HUES48 (cell line): ENCODE measurements around the gene SGIP1.
"Not testable (repeated sequence)": the region's sequence is repeated elsewhere in the genome, so short reads cannot be mapped to it uniquely, and the experiment has no call there.

Experiments
- H3K27ac ChIP-seq: one replicate; pipeline ENCODE4 v1.7.0; 2013; ENCODE audit warnings: low read depth, low read length, inconsistent platforms
- H3K27me3 ChIP-seq: 2 replicates; pipeline ENCODE4 v1.6.1; 2013; ENCODE audit warnings: mild to moderate bottlenecking, low read length; ENCODE audit not compliant: control insufficient read depth, insufficient read depth
- H3K36me3 ChIP-seq: 2 replicates; pipeline ENCODE4 v1.6.1; 2013; ENCODE audit warnings: low read length; ENCODE audit not compliant: control insufficient read depth, insufficient read depth
- H3K4me1 ChIP-seq: 2 replicates; pipeline ENCODE4 v1.6.1; 2013; ENCODE audit warnings: mild to moderate bottlenecking, low read length; ENCODE audit not compliant: control insufficient read depth, insufficient read depth
- H3K4me3 ChIP-seq: 2 replicates; pipeline ENCODE4 v1.5.1; 2013; ENCODE audit warnings: mild to moderate bottlenecking, low read depth, low read length
- H3K9ac ChIP-seq: 2 replicates; pipeline ENCODE4 v1.6.1; 2013; ENCODE audit warnings: mild to moderate bottlenecking, low read depth, low read length, moderate library complexity
- H3K9me3 ChIP-seq: 2 replicates; pipeline ENCODE4 v1.6.1; 2013; ENCODE audit warnings: low read length; ENCODE audit not compliant: control insufficient read depth, insufficient read depth

Gene SGIP1

DNA sequence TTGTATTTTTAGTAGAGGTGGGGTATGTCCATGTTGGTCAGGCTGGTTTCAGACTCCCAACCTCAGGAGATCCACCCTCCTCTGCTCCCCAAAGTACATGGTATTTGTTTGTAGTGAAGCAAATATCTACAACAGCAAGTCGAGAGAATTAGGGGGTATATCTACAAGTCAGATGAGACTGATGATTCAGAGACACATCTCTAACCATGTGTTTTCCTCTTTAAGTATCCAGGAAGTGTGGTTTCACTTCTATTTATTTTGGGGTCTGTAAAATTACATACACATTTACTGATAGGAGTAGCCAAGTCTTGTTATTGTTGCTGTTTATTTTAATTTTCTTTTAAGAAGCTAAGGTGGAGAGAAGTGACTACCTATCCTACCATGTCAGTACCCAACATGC, 44.9 kb downstream of the SGIP1 start:
- no peak overlapping the region for H3K9ac ChIP-seq
- H3K36me3 ChIP-seq = no peaks in the 10 kb centered on the region
- H3K9me3 ChIP-seq = no peaks in the 10 kb centered on the region
- no peak overlapping the region for H3K27ac ChIP-seq
- H3K4me1 ChIP-seq = no peaks in the 10 kb centered on the region
- H3K4me3 ChIP-seq = no peak overlapping the region
- H3K27me3 ChIP-seq = no peaks in the 10 kb centered on the region

DNA sequence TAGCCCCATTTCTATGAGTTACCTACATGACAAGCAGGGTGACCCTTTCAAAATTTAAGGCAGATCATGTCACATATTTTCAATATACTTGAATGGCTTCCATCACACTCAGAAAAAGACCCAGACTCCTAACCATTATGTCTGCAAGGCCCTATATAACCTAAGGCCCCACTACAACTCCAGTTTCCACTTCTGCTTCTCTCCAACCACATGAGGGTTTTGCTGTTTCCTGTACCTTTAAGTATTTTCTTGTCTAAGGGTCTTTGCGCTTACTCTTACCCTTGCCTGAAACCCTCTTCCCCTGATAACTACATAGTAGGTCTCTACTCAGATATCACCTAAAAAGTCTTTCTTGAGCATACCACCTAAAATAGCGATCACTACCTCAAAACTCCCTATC, 46.1 kb downstream of the SGIP1 start:
- H3K9ac ChIP-seq = no peak overlapping the region
- no peak overlapping the region for H3K27ac ChIP-seq
- H3K36me3 ChIP-seq = no peaks in the 10 kb centered on the region
- no peaks in the 10 kb centered on the region for H3K9me3 ChIP-seq
- no peaks in the 10 kb centered on the region for H3K4me1 ChIP-seq
- H3K4me3 ChIP-seq = no peak overlapping the region
- H3K27me3 ChIP-seq = no peaks in the 10 kb centered on the region

DNA sequence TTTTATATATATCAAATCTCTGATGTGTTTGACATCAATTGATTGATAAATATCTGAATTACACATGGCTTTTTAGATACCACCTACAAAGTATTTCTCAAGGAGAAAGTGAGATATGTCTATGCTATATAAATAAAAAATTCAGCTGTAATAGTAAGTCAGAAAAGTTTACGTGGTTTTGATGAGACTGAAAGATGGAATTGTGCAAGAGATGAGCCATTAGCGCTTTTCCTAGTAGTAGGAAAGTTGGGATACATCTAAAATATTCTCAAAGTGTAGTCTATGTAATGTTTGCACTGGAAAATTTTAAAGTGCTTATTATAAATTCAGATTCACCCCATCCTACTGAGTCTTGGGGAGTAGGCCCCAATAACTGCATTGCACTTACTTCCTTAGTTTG, 49.1 kb downstream of the SGIP1 start:
- no peaks in the 10 kb centered on the region for H3K4me1 ChIP-seq
- no peak overlapping the region for H3K27ac ChIP-seq
- H3K9me3 ChIP-seq = no peaks in the 10 kb centered on the region
- no peak overlapping the region for H3K9ac ChIP-seq
- H3K27me3 ChIP-seq = no peaks in the 10 kb centered on the region
- H3K36me3 ChIP-seq = no peaks in the 10 kb centered on the region
- no peak overlapping the region for H3K4me3 ChIP-seq

DNA sequence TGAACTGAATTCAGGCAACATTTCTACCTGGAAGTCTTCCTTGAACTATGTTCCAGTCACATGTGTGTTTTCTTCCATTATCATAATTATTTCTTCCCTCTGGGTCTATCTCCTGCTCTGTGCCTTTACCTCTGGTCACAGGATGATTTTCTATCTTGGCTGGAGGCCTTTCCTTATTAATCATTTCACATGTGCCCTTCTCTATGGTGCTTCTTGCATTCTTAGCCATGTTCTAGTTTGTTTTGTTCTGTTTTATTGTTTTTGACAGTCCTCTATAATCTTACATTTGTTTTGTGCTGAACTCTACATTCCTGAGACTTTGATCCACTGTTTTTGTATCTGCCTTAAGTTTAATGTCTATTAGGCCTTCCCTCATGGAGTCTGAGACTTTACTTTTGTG, 51.0 kb downstream of the SGIP1 start:
- H3K27ac ChIP-seq = no peak overlapping the region
- no peak overlapping the region for H3K4me3 ChIP-seq
- no peaks in the 10 kb centered on the region for H3K36me3 ChIP-seq
- no peaks in the 10 kb centered on the region for H3K4me1 ChIP-seq
- H3K9ac ChIP-seq = no peak overlapping the region
- no peaks in the 10 kb centered on the region for H3K27me3 ChIP-seq
- no peaks in the 10 kb centered on the region for H3K9me3 ChIP-seq

DNA sequence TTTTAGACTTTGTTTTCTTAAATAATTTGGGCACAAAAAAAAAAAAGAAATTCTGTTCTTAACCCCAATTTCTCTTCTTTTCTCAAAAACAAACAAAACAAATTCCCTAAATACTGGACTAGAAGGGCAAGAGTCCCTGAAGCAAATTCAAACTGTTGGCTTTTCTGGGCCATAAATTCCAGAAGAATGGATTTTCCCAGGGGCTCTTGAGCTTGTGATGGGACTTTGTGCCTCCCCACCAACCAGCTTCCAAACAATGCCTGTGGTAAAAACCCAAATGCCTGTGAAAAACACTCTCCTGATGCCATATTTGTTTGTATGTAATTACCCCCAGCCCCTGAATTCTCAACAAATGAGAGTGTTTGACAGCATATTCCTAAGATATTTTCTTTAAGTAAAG, 55.4 kb downstream of the SGIP1 start:
- H3K27me3 ChIP-seq = no peaks in the 10 kb centered on the region
- no peaks in the 10 kb centered on the region for H3K36me3 ChIP-seq
- H3K4me1 ChIP-seq = no peaks in the 10 kb centered on the region
- H3K4me3 ChIP-seq = no peak overlapping the region
- H3K9me3 ChIP-seq = no peaks in the 10 kb centered on the region
- H3K9ac ChIP-seq = no peak overlapping the region
- H3K27ac ChIP-seq = no peak overlapping the region

DNA sequence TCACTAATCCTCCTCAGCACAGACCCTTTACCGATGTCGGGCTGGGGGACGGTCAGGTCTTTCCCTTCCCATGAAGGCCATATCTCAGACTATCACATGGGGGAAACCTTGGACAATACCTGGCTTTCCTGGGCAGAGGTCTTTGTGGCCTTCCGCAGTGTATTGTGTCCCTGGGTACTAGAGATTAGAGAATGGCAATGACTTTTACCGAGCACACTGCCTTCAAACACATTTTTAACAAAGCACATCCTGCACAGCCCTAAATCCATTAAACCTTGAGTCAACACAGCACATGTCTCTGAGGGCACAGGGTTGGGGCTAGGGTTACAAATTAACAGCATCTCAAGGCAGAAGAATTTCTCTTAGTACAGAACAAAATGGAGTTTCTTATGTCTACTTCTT, 58.2 kb downstream of the SGIP1 start:
- H3K9me3 ChIP-seq, H3K36me3 ChIP-seq, H3K27ac ChIP-seq, H3K4me3 ChIP-seq, H3K27me3 ChIP-seq, H3K4me1 ChIP-seq, H3K9ac ChIP-seq: not testable (repeated sequence)

DNA sequence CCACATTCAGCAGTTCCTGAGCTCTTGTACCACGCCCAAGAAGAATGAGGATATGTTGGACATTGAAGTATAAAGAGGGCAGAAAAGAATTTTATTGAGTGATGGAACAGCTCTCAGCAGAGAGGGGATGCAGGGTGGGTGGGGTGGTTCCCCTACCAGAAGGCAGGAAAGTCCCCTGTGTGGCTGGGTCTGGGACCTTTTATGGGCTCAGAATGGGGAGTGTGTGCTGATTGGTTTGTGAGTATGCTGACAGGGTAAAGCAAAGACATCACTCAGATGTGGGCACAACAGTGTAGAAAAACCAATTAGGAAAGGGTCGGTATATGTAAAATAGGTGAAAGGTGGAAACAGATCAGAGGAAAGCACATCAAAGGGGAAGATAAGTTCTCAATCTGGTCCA, 62.2 kb downstream of the SGIP1 start:
- Histone ChIP-seq H3K9me3 (no peaks in the 10 kb centered on the region), H3K27ac (no peak overlapping the region), H3K27me3 (no peaks in the 10 kb centered on the region), H3K36me3 (no peaks in the 10 kb centered on the region), H3K9ac (no peak overlapping the region), H3K4me3 (no peak overlapping the region), H3K4me1 (no peaks in the 10 kb centered on the region)

DNA sequence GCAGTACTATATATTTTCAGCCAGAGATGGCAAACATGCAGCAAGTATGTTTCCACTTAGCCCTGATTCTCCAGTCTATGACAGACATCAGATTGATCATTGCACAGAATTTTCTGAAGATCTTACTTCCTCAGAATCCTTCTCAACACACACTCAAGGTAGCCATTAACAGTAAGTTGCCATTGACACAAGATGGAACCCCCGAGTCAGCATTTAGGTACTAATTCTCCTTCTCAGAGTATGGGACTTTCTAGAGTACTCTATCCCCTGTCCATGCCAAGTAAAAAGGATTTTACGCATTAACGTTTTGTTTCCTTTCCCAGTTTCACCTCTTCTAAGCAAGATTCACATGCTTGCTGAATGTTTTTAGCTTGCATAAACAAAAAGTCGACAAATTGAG, 63.5 kb downstream of the SGIP1 start:
- H3K9ac ChIP-seq = no peak overlapping the region
- H3K4me3 ChIP-seq = no peak overlapping the region
- H3K9me3 ChIP-seq = no peaks in the 10 kb centered on the region
- H3K27me3 ChIP-seq = no peaks in the 10 kb centered on the region
- no peaks in the 10 kb centered on the region for H3K36me3 ChIP-seq
- no peaks in the 10 kb centered on the region for H3K4me1 ChIP-seq
- no peak overlapping the region for H3K27ac ChIP-seq

DNA sequence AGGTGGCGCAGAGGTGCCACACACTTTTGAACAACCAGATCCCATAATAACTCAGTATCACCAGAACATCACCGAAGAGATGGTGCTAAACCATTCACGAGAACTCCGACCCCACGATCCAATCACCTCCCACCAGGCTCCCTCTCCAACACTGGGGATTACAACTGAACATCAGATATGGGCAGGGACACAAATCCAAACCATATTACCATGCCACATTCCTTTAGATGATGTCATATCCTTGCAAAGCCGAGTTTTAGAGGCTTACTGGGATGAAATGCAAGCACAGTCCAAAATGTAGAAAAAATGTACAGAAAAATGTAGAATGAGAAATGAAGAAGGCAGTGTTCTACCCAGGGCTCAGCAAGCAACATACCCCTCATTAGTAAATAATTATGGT, 64.7 kb downstream of the SGIP1 start:
- no peaks in the 10 kb centered on the region for H3K36me3 ChIP-seq
- no peaks in the 10 kb centered on the region for H3K27me3 ChIP-seq
- H3K27ac ChIP-seq = no peak overlapping the region

DNA sequence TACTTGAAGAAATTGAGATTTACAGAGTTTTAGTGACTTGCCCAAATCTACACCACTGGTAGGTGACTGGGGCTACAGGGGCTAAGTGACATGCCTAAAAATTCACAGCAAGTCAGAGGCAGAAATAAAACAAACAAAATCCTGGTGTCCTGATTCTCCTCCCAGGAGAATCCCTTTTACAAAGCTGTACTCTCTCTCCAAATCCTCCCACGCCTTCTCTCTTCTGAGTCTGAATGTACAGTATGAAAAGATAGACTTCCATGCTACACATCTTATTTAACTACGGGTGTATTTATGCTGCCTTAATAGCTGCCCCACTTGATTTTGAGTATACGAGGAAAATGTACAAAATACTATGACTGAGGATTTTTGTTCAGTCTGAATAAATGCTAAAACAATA, 65.4 kb downstream of the SGIP1 start:
- Histone ChIP-seq H3K36me3 (no peaks in the 10 kb centered on the region), H3K27me3 (no peaks in the 10 kb centered on the region), H3K27ac (no peak overlapping the region), H3K4me3 (no peak overlapping the region), H3K9ac (no peak overlapping the region), H3K4me1 (no peaks in the 10 kb centered on the region), H3K9me3 (no peaks in the 10 kb centered on the region)

More for the DNA sequence above, 64.7 kb downstream of the SGIP1 start:
- no peaks in the 10 kb centered on the region for H3K9me3 ChIP-seq
- no peak overlapping the region for H3K4me3 ChIP-seq
- H3K4me1 ChIP-seq = no peaks in the 10 kb centered on the region
- no peak overlapping the region for H3K9ac ChIP-seq

DNA sequence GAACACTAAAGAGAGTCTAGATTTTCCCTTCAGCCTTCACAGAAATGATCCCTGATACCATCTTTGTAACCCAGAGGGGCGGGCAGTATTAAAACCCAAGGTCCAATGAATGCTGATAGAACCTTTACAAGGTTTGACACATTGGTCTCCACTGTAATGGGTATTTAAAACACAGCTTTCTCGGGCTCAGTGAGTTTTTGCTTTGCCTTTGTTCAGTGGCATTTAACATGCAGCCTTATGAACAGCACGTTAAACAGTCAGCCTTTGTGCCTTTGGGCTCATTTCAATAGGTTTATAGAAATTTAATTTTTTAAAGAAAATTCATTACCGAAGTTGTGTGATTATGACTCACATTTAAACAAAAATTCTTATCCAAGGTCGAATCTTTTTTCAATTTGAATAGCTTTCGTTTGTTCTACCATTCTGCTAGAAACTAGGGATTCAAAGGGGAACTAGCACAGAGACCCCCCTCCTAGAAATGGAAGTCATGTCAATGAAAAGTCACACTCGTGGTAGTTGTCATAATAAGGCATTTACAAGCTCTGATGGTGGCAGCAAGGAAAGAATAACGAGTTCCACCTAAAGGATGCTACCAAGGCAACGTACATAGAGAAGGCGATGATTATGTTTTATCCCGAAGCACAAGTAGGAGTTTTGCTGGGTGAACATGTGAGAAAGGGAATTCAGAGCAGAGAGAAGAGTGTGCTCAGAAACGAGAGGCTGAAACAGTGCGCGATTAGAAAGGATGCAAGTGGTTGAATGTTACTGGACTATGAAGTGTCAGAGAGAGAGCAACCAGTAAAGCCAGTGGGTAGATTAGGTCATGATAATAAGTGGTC, 66.2 kb downstream of the SGIP1 start:
- Histone ChIP-seq H3K4me1 (no peaks in the 10 kb centered on the region), H3K27me3 (no peaks in the 10 kb centered on the region), H3K4me3 (no peak overlapping the region), H3K9me3 (no peaks in the 10 kb centered on the region), H3K36me3 (no peaks in the 10 kb centered on the region), H3K9ac (no peak overlapping the region), H3K27ac (no peak overlapping the region)
